G401.6 (cell line): ENCODE measurements around the gene NHLRC2.

Experiments
- FAIRE-seq: peaks from 2 replicates; lab custom pipeline; 2012; peaks lifted over from hg19 to GRCh38; lab: Jason Lieb, UNC

NHLRC2 gene

DNA sequence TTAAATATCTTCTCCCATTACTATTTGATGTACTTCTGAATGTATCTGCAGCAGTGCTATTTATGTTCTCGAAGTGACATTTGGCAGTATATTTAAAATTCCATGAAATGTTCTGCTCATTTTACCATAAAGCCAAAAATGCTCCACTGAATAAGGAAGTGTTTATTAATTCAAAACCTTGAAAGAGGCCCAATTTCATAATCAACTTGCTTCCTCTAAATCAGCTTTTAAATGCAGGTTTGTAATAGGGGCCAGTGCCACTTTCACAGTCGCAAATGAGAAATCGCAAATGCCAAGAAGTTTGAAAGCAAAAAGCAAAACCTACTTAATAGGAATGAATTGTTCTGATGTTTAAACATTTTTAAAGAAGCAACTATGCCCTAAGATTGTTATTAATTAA is 11.4 kb downstream of the NHLRC2 start:
- FAIRE-seq = no peak

DNA sequence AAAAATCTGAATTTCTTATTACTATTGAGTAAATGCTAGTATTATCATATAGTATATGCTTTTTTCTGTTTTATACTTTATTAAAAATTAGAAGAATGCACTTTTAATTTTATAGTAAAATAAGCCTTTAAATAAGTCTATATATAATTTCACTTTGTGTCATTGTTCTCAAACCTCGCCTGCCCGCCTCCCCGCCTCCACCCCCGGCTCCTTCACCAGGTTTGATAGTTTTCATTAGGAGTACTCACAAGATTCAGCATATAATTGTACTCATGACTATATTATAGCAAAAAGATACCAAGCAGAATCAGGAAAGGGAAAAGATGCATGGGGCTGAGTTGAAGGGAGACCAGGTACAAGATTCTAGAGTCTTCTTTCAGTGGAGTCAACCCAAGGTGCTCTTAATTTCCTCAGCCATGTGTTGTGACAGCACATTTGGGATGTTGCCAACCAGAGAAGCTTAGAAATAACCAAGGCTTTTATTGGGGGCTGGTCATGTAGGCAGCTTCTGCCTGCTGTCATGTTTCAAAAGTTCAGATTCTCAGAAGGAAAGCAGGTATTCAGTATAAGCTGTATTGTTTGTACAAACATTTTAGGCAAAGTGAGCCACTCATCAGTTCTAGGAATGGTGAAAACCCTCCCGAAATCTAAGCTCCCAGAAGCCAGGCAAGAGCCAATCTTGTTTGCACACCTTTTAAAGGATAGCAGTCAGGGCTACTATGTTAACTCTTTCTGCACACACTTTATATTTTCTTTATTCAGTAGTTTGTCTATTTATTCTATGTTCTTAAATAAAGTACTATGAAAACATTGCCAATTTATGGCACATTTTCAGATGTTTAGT is 12.3 kb downstream of the NHLRC2 start:
- no peak for FAIRE-seq

DNA sequence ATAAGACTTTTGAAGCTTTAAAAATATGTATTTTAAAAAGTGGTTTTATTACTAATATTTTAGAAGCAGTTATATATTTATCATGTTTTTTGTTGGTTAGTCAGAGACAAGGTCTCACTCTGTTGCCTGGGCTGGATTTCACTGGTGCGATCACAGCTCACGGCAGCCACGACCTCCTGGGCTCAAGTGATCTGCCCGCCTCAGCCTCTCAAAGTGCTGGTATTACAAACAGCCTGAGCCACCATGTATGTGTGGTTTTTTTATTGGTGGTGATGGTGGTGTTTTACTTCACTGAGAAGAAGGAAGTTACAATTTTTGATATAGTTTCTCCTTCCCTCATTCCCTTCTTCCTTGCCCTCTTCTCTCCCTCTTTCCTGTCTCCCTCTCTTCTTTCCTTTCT is 13.4 kb downstream of the NHLRC2 start:
- no peak for FAIRE-seq

DNA sequence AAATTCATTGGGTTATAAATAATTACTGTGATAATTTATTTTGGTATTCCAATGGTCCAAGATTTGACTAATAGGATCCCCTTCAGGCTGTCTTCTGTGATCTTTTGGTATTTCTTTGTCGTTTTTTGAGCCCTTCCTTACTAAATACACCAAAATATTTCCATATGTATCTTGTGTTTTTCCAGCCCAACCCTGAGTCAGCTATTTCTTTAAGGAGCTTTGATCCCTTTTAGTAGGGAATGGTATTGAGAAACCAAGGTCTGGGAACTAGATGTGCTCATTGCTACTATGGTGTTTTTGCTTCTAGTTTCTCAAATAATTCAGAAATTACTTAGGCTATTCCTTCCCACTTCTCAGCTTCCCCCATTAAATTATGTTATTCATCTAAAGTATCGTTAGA is 15.3 kb downstream of the NHLRC2 start:
- no peak for FAIRE-seq

DNA sequence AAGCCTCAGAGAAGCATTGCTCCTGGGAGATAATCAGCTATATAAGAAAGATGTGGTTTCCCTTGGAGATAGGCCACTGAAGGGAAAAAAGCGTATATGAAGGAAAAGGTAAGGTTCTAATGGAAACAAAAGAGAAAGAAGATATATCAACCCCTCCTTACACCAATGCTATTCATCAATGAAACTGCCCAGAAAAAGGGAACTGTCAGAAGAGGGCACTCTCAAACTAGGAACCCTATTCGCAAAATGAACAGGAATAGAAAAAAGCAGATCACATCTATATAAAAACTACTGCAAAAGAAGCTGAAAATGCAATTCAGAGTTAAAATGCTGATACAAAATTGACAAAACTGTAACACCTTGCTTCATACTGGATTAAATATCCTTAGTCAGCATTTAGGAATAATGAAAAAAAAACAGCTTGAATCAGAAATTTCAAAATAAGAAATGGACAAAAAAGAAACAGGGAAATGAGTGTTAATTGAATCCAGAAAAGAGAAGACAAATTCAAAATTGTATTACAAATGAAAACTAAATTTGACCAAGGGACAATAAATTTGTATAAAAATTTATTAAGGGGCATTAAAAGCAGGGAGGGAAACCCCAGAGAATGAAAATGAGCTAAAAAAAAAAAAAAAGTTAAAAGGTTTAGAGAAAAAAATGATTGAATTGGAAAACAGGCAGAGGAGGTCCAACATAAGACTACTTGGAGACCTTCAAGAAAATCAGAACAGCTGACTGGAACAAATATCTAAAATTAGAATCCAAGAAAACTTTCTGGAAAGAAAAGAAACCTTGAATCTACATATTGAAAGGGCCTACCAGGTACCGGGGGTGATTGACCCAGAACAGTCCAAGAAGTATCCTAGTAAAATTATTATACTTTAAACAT is 17.9 kb downstream of the NHLRC2 start:
- peak; percentile 15 for FAIRE-seq

DNA sequence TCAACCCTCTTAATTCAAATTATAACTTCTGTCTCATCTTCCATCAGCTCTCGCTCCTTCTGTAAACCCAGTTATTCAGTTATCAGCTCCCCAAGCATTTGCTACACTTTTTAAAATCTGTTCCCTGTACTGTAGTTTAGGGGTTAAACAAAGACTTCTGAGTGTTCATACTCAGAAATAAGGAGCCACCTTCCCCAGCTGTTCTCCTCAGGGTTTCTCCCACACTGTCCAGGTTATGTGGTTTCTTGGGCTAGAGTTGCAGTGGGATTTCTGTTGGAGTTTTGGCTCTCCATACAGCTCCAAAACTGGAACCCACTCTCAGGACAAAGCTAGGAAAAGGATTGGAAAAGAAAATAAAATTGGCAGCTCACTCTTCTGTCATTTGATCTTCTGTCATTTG is 20.8 kb downstream of the NHLRC2 start:
- FAIRE-seq = no peak

DNA sequence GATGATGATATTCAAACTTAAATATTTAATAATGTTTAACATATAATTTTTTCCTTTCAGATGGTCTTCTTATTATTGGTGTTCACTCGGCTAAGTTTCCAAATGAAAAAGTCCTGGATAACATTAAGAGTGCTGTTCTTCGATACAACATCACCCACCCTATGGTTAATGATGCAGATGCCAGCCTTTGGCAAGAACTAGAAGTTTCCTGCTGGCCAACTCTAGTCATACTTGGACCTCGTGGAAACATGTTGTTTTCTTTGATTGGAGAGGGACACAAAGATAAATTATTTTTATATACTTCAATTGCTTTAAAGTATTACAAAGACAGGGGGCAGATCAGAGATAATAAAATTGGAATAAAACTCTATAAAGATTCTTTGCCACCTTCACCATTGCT is 22.0 kb downstream of the NHLRC2 start:
- no peak for FAIRE-seq

DNA sequence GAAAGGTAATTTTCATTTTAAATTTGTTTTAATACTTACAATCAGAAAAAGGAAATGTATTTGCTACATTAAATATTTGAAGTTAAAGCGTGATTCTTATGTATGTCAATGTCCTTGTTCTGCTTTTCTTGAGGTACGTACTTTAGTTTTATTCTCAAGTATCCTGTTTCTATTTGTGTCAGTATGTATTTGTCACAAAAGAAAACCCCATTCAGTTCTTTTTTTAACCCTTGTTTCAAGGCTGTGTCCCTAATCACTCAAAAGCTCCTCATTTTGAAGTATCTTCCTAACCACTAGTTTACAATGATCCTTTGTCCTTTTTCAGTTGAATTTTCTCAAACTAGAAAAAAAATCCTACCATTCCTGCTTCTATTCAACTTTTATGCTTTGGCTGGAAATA is 25.2 kb downstream of the NHLRC2 start:
- FAIRE-seq = peak; percentile 11

DNA sequence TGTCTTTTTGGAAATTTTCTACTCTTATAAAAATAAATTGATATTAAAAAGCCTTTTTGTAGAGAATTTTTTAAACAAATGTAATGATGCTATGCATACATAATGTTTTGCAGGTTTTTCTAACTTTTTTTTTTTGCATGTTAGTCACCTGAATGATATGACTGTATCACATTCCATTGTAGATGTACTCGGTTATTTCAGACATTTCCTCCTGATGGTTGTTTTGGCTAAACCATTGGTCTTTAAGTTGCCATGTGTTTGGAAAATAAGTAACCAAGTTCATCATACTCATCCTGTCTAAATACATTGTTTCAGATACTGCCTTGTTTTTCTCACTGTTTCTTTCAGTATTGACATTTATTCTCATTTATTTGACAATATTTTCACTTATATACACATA is 25.8 kb downstream of the NHLRC2 start:
- FAIRE-seq = peak; percentile 6

DNA sequence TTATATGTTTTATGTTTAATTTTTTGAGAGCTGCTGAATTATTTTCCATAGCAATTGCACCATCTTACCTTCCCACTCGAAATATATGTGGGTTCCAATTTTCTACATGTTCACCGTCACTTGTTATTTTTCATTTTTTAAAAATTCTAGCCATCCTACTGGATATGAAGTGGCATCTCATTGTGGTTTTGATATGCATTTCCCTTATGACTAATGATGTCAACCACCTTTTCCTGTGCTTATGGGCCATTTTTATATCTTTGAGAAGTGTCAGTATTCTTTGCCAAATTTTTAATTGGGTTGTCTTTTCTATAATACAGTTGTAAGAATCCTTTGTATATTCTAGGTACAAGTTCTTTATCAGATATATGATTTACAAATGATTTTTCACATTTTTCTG is 27.8 kb downstream of the NHLRC2 start:
- FAIRE-seq = no peak

DNA sequence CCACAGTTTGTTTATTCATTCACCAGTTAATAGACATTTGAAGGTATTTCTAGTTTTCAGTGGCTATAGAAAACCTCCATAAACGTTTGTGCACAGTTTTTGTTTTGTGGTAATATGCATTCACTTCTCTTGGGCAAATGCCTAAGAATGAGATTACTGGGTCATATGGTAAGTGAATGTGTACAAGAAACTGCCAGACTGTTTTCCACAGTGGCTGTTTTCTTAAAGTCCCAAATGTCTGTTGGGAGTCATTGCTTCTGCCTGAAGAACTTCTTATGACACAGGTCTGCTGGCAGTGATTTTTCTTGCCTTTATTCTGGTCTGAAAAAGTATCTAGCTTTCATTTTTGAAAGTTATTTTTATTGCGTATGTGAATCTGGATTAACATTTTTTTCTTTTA is 35.5 kb downstream of the NHLRC2 start:
- no peak for FAIRE-seq

DNA sequence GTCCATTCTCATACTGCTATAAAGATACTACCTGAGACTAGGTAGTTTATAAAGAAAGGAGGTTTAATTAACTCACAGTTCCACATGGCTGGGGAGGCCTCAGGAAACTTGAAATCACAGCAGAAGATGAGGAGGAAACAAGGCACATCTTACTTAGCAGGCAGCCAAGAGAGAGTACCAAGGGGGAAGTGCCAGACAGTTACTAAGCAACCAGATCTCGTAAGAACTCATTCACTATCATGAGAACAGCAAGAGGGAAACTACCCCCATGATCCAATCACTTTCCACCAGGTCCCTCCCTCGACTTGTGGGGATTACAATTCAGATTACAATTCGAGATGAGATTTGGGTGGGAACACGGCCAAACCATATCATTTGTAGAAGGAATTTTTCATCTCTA is 36.3 kb downstream of the NHLRC2 start:
- FAIRE-seq = no peak

DNA sequence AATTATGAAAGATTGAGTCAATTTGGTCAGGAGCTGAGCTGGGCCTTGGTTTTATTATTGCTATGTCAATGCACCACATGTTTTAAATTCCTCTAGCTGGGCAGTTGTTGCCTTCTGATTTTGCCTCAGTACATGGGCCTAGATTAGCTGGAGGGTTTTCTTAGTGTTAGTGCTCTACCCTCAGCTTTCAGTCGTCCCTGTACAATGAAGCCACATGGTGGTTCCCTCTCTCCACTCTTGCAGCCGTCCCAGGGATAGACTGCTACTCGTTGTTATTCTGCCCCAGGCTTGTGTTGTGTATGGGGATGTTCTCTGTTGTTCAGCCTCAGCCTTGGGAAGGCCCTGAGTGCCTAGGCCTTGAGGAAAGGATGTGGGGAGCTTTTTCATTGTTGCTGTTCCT is 37.0 kb downstream of the NHLRC2 start:
- FAIRE-seq = peak; percentile 81

DNA sequence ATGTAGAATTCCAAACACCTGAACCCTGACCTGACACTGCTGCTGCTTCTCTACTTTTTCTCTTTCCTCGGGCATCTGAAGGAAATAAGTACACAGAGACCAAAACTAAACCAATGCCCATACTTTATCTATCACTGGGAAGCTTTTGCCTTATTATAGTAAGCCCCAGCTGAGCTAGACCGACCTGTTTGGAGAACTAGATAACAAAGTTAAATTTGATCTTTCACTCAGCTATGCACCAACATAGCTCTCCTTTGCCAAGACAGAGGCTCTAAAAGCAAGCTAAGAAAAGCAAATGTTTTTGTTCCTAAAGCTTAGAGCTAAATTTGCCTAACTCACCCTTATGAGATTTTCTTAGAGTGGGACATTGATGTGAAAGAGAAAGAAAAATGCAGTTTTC is 39.1 kb downstream of the NHLRC2 start:
- no peak for FAIRE-seq

DNA sequence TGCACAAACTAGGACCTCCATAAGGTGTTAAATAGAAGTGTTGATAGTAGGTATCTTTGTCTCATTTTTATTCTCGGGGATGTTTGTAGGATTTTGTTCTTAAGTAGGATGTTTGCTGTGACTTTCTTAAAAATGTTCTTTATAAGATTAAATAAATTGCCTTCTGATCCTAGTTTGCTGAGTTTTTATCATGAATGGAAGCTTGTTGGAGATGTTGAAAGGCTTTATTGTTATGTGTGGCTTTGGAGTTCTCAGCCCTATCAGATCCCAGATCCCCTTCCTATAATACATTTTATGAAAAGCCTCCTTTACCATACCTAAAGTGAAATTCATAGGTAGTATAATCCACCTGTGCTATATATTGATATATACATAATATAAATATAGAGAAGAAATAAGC is 40.1 kb downstream of the NHLRC2 start:
- FAIRE-seq = no peak

DNA sequence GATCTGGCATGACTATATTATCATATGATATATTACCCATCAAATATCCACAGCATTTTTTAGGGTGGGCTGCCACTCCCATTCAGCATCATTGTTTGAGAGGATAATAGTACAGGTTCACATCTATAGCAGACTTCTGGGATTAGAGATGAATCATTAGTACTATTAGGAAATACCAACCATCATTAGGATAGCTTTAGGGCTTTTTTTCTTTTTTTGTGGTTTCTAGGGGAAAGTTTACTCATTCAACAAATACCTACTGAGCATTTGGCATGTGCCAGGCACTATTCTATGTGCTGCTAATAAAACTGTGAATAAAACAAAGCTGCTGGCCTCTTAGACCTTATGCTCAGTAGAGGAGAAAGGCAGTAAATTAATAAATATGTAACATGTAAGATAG is 40.6 kb downstream of the NHLRC2 start:
- no peak for FAIRE-seq

DNA sequence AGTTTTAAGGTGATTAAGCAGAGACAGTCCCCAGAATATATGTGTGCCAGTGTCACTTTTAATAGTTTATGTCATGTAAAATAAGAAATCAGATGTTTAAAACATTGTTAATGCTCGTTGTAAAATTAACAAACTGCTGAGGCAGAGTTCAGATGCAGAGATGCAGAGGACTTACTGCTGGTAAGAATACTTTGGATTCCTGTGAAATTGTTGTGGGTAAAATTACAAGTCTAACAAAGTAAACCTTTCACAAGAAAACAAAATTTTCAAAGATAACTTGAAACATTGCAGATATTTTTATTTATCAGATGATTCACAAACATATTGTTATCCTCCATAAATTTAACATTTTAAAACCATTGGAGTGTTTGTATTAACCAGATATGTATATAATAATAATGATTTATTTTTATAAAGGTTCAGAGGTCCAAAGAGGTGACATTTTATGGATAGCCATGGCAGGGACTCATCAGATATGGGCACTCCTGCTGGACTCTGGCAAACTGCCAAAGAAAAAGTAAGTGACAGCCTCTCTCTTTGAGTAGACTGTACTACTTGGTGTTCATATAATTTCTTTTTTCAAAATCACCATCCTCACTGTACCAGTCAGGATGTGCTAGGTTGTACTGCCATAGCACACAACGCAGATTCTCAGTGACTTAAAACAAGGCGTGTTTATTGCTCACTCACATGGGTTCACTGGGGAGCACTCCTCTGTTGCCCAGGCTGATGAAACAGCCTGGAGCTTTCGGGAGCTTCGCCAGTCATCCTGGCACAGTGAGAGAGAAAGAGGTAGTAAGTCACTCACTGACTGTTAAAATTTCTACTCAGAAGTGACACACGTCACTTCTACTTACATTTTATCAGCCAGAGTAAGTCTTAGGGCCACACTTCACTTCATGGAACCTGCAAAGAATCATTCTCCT is 43.5 kb downstream of the NHLRC2 start:
- FAIRE-seq = peak; percentile 84

DNA sequence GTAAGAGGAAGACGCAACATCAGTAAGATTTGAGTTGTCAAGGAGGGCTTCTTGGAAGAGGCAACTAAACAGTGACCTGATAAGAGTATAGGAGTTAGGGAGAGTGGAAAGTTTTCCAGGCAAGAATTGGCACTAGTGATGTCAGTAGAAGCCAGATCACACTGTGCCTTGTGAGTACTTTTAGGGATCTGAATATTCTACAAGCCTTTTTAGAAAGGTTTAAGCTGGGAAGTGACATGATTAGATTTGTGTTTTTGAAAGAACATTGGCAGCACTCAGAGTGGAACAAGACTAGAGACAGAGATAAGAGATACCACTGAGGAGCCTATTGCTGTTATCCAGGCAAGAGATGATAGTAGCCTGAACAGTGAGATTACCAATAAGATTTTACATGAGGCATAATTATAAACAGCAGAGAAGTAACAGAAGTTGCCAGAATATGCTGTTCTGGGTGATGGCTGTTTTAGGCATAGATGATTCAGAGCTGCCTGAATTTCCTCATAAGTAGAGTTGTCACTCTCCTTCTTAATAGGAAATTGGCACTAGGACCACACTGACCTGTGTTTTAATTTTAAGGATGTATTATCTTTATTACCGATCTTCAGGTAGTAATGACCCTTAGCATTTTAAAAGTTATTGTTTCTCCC is 45.6 kb downstream of the NHLRC2 start:
- FAIRE-seq = no peak

DNA sequence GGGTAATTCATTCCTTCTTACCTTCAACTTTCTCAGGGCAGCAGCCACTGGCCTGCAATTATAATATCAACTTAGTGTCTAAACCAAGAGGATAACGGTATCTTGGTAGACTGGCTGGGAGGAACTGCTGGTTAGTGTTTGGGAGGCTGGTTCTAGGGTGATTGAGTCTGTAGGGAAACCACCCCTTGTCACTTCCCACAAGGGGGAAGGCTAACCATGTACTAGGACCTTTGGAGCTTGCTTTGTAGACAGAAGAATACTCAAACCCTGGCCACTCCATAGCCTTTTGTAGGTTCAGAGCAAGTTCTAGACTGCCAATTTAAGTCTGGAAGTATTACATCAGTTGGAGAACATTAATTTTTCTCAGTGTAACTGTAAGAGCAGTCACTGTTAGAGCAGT is 51.3 kb downstream of the NHLRC2 start:
- no peak for FAIRE-seq

DNA sequence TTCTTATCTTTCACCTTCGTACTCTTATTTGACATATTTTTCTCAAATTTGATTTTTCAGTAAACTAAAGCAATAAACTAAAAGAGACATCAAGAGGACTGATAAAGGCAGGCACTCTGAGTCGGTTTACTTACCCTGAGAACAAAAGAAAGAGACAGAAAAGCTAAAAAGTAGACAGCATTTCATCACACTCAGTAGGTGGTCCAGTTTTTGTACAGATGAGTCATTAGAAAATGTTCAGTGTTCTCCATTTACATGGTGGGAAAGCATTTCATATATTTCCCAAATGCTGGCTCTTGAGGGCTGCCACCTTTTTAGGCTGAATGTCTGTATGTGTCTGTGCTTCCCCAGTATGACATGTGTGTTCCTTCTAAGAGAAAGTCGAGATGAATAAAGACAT is 52.7 kb downstream of the NHLRC2 start:
- no peak for FAIRE-seq

DNA sequence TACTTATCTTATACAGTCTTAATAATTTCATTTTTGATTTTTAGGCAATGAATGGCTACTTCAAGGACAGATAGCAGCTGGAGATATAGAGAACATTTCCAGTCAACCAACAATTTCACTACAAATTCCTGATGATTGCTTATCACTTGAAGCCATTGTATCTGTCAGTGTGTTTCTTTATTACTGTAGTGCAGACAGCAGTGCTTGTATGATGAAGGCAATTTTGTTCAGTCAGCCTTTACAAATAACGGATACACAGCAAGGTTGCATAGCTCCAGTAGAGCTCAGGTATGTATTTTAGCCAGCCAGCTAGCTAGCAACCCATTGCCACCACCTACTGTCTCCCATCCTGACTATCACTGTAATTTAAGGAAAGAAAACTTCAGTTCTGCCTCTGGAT is 53.8 kb downstream of the NHLRC2 start:
- no peak for FAIRE-seq

DNA sequence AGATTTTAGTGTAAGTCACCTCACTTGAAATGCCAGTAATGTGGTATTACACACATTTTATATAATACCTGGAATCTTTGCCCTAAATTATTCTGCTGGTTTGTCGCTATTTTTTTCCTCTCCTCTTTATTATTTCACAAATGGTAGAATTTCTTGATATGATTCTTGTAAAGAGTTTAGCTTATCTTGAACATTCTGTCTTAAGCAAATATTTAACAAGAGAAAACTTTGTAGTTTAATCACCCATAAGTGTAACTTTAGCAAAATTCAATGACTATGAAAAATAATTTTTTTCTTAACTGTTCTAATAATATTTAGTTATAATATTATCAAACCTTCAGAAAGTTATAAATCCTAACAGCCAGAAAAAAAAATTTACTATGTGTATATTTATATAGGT is 56.7 kb downstream of the NHLRC2 start:
- FAIRE-seq = peak; percentile 89
